OCI-LY3 (cell line): ENCODE data around the gene POFUT2.
A peak's percentile ranks its signal among the peaks of the same experiment; 100 is the strongest.

ENCODE experiments used
- H2AFZ ChIP-seq: fragments of 200-600, 300-600 bp; shearing (Covaris generic); 2 replicates; pipeline ENCODE4 v1.6.0; 2014; ENCODE audit warnings: antibody characterized with exemption, low read depth, low read length
- H3K27ac ChIP-seq: fragments of 200-600, 300-600 bp; sonication (generic); 2 replicates; pipeline ENCODE4 v1.5.1; 2014; ENCODE audit warnings: mild to moderate bottlenecking, low read length, moderate library complexity, mixed read lengths
- H3K27me3 ChIP-seq: fragments of 200-600, 300-600 bp; sonication (generic); 2 replicates; pipeline ENCODE4 v1.6.1; 2014; ENCODE audit warnings: low read depth, low read length, mixed read lengths
- H3K36me3 ChIP-seq: fragments of 200-600, 300-600 bp; sonication (generic); replicated peaks from 2 replicates; pipeline ENCODE3; 2014; ENCODE audit warnings: low read depth, low read length, mixed read lengths
- H3K4me1 ChIP-seq: fragments of 300-600, 200-600 bp; sonication (generic); 2 replicates; pipeline ENCODE4 v1.6.1; 2014; ENCODE audit warnings: low read length, mixed read lengths
- H3K4me2 ChIP-seq: fragments of 200-600, 300-600 bp; sonication (generic); 2 replicates; pipeline ENCODE4 v1.6.1; 2014; ENCODE audit warnings: low read length, mixed read lengths
- H3K4me3 ChIP-seq: fragments of 300-600, 200-600 bp; sonication (generic); 2 replicates; pipeline ENCODE4 v1.5.1; 2014; ENCODE audit warnings: antibody characterized with exemption, mild to moderate bottlenecking, low read length, moderate library complexity
- H3K79me2 ChIP-seq: fragments of 300-600, 200-600 bp; shearing (Covaris generic); 2 replicates; pipeline ENCODE4 v1.6.1; 2014; ENCODE audit warnings: mild to moderate bottlenecking, low read length, mixed read lengths
- H3K9ac ChIP-seq: fragments of 300-600, 200-600 bp; shearing (Covaris generic); 2 replicates; pipeline ENCODE4 v1.6.0; 2014; ENCODE audit warnings: mild to moderate bottlenecking, low read length, moderate library complexity
- H3K9me3 ChIP-seq: fragments of 200-600, 300-600 bp; shearing (Covaris generic); 2 replicates; pipeline ENCODE4 v1.6.1; 2014; ENCODE audit warnings: low read length, mixed read lengths; ENCODE audit not compliant: insufficient read depth
- H4K20me1 ChIP-seq: fragments of 200-600, 300-600 bp; sonication (generic); 2 replicates; pipeline ENCODE4 v1.6.1; 2016; ENCODE audit warnings: low read length, mixed read lengths; ENCODE audit not compliant: insufficient read depth
- EZH2phosphoT487 ChIP-seq: fragments of 200-600 bp; shearing (Covaris generic); IDR thresholded peaks from 2 replicates; pipeline ENCODE4 v1.6.1; 2018; ENCODE audit warnings: antibody characterized with exemption, mixed run types, low read depth
- TF ChIP-seq, protein P1 (sequence below): fragments of 200-600, 300-600 bp; sonication (generic); IDR thresholded peaks from 2 replicates; pipeline ENCODE4 v1.5.1; 2014; ENCODE audit warnings: antibody characterized with exemption, low read length, low read depth

Gene POFUT2

DNA sequence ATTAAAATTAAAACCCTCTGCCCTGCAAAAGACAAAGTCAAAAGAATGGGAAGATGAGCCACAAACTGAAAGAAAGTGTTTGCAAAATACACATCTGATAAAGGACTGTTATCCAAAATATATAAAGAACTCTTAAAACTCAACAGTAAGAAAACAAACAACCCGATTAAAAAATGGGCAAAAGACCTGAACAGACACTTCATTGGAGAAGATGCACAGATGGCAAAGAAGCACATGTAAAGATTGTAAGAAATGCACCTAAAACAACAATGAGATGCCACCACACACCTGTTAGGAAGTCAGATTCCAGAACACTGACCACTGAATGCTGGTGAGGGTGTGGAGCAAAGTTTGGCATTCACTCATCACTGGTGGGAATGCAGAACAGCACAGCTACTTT is 24.6 kb upstream of the POFUT2 start:
- no peaks in the 10 kb centered on the region for H3K36me3 ChIP-seq
- H4K20me1 ChIP-seq: no peaks in the 10 kb centered on the region
- H3K9ac ChIP-seq: no peak overlapping the region
- no peak for TF ChIP-seq EZH2phosphoT487
- TF ChIP-seq, protein P1, sequence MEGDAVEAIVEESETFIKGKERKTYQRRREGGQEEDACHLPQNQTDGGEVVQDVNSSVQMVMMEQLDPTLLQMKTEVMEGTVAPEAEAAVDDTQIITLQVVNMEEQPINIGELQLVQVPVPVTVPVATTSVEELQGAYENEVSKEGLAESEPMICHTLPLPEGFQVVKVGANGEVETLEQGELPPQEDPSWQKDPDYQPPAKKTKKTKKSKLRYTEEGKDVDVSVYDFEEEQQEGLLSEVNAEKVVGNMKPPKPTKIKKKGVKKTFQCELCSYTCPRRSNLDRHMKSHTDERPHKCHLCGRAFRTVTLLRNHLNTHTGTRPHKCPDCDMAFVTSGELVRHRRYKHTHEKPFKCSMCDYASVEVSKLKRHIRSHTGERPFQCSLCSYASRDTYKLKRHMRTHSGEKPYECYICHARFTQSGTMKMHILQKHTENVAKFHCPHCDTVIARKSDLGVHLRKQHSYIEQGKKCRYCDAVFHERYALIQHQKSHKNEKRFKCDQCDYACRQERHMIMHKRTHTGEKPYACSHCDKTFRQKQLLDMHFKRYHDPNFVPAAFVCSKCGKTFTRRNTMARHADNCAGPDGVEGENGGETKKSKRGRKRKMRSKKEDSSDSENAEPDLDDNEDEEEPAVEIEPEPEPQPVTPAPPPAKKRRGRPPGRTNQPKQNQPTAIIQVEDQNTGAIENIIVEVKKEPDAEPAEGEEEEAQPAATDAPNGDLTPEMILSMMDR: no peak
- H2AFZ ChIP-seq: no peak overlapping the region
- no peaks in the 10 kb centered on the region for H3K9me3 ChIP-seq
- H3K27me3 ChIP-seq: no peaks in the 10 kb centered on the region
- no peaks in the 10 kb centered on the region for H3K79me2 ChIP-seq
- no peaks in the 10 kb centered on the region for H3K4me1 ChIP-seq
- no peak overlapping the region for H3K27ac ChIP-seq
- H3K4me2 ChIP-seq: no peak overlapping the region
- H3K4me3 ChIP-seq: no peak overlapping the region

DNA sequence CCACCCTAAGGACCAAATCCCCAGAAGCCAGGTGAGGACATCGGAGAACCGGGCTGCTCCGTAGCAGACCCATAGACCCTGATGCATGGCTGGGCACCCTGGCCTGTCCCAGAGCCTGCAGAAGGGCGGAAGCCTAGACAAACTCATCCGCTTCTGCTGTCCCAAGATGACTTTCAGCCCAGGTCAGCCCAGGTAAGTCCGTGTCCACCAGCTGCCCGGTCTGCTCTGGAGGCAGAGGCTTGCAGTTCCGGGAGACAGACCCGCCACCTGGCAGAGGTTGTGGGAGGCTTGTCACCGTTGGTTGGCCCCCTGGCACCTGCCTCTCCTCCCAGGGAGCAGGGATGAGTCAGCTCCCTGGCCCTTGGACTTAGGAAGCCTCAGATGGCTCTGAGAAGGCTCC is 22.8 kb upstream of the POFUT2 start:
- no peak overlapping the region for H3K27ac ChIP-seq
- no peaks in the 10 kb centered on the region for H4K20me1 ChIP-seq
- no peak for TF ChIP-seq EZH2phosphoT487
- no peaks in the 10 kb centered on the region for H3K79me2 ChIP-seq
- no peak overlapping the region for H2AFZ ChIP-seq
- no peak overlapping the region for H3K4me2 ChIP-seq
- no peaks in the 10 kb centered on the region for H3K36me3 ChIP-seq
- no peak overlapping the region for H3K9ac ChIP-seq
- H3K4me3 ChIP-seq: no peak overlapping the region
- H3K9me3 ChIP-seq: no peaks in the 10 kb centered on the region
- H3K27me3 ChIP-seq: no peaks in the 10 kb centered on the region
- no peaks in the 10 kb centered on the region for H3K4me1 ChIP-seq

- Histone ChIP-seq H2AFZ (no peak overlapping the region), H3K27me3 (no peaks in the 10 kb centered on the region), H3K79me2 (no peaks in the 10 kb centered on the region), H3K4me3 (no peak overlapping the region), H3K4me1 (no peaks in the 10 kb centered on the region), H3K9ac (no peak overlapping the region), H3K4me2 (no peak overlapping the region), H3K27ac (no peak overlapping the region), H3K9me3 (no peaks in the 10 kb centered on the region), H4K20me1 (no peaks in the 10 kb centered on the region), H3K36me3 (no peaks in the 10 kb centered on the region)
- TF ChIP-seq EZH2phosphoT487: no peak
- TF ChIP-seq, protein P1: no peak
Observed at GRCh38 chr21:45309987-45310381, 22.3 kb upstream of the POFUT2 start.

GRCh38 chr21:45309069-45309986 is 21.6 kb upstream of the POFUT2 start:
- Histone ChIP-seq H3K4me2 (peak overlapping the region; percentile 66), H3K9ac (peak overlapping the region; percentile 20; the same call in 1 of the 2 replicates), H3K27me3 (no peaks in the 10 kb centered on the region)

More at GRCh38 chr21:45309069-45309986, 21.6 kb upstream of the POFUT2 start:
- TF ChIP-seq, protein P1: peak; percentile 53
- TF ChIP-seq EZH2phosphoT487: no peak
- Histone ChIP-seq H3K4me1 (no peaks in the 10 kb centered on the region), H2AFZ (peak overlapping the region; percentile 83; the same call in 1 of the 2 replicates), H3K36me3 (no peaks in the 10 kb centered on the region), H4K20me1 (no peaks in the 10 kb centered on the region), H3K79me2 (no peaks in the 10 kb centered on the region), H3K27ac (no peak overlapping the region), H3K4me3 (peak overlapping the region; percentile 66), H3K9me3 (no peaks in the 10 kb centered on the region)
